AG04450 (cell line): Measurements from ENCODE around the gene RPL9. TPM values are rescaled to one million over a fixed set of nuclear protein-coding genes. Genes with fewer than 3 reads are reported as not detected.
"Not testable (repeated sequence)": the region's sequence is repeated elsewhere in the genome, so short reads cannot be mapped to it uniquely, and the experiment has no call there.

Experiments
- CTCF ChIA-PET: fragments of 300-600, 350-600 bp; formaldehyde crosslinking; extraction: SDS; loops from one replicate; lab custom pipeline; 2022; ENCODE audit warnings: antibody characterized with exemption, inconsistent platforms; lab: Charles Lee
- POLR2A ChIA-PET: fragments of 350-600 bp; formaldehyde crosslinking; extraction: SDS; loops from one replicate; lab custom pipeline; 2021; ENCODE audit warnings: antibody characterized with exemption, inconsistent platforms; lab: Yijun Ruan, JAX
- DNase-seq: peaks from one replicate; pipeline ENCODE4 v3.0.0-alpha.2; 2011; ENCODE audit warnings: low read depth, low spot score
- H3K27ac ChIP-seq: one replicate; pipeline ENCODE4 v1.5.1; 2012; ENCODE audit warnings: low read depth, low read length, control low read depth
- H3K27me3 ChIP-seq: one replicate; pipeline ENCODE4 v1.6.0; 2012; ENCODE audit warnings: low read length; ENCODE audit not compliant: control insufficient read depth, insufficient read depth
- H3K4me3 ChIP-seq: 2 replicates; pipeline ENCODE4 v1.5.1; 2011; ENCODE audit warnings: mild to moderate bottlenecking, low read depth, low read length, control low read depth
- H3K9me3 ChIP-seq: 2 replicates; pipeline ENCODE4 v1.5.1; 2012; ENCODE audit warnings: low read length; ENCODE audit not compliant: control insufficient read depth, insufficient read depth
- CTCF ChIP-seq: IDR thresholded peaks from 2 replicates; pipeline ENCODE4 v1.5.1; 2011; ENCODE audit warnings: low read depth, low read length, control low read depth, inconsistent platforms
- polyA plus RNA-seq: library from polyadenylated mRNA; depleted of rRNA; stranded (reverse); fragments of >200 nt; gene quantifications from 2 replicates; pipeline ENCODE4 v1.2.3, GENCODE V29; 2011

Gene RPL9
- polyA plus RNA-seq, 1 experiment: 3,111 TPM

GRCh38 chr4:39467464-39467863 is 8.7 kb upstream of the RPL9 start:
- no peaks in the 10 kb centered on the region for H3K9me3 ChIP-seq
- no peak for DNase-seq
- no peak overlapping the region for H3K27ac ChIP-seq
- no peaks in the 10 kb centered on the region for H3K27me3 ChIP-seq
- ChIA-PET CTCF (interaction anchor here (1.1 to 1.7 kb wide), 3 partner anchors 98 to 511 kb away, joined by 3 to 6 read pairs (median 5); partner anchors contain the start of gene PDS5A), POLR2A (interaction anchor here (0.6 to 1.4 kb wide), 2 partner anchors 15 to 171 kb away, joined by 3 to 5 read pairs; partner anchors contain the start of gene SMIM14)
- TF ChIP-seq CTCF: no peak
- H3K4me3 ChIP-seq: no peak overlapping the region

- H3K9me3 ChIP-seq: no peaks in the 10 kb centered on the region
- no peaks in the 10 kb centered on the region for H3K27me3 ChIP-seq
- H3K4me3 ChIP-seq: no peak overlapping the region
- peak overlapping the region; percentile 55 for H3K27ac ChIP-seq
- no peak for TF ChIP-seq CTCF
- ChIA-PET POLR2A (interaction anchor here (0.6 to 1.4 kb wide), 5 partner anchors 14 to 240 kb away, joined by 3 to 7 read pairs (median 3); partner anchors contain the start of genes SMIM14 and UGDH), CTCF (interaction anchor here (1.0 to 1.7 kb wide), 6 partner anchors 98 to 511 kb away, joined by 3 to 6 read pairs (median 4); partner anchors contain the start of gene PDS5A)
- DNase-seq: peak; percentile 8
Measured at GRCh38 chr4:39466747-39467146, 8.0 kb upstream of the RPL9 start.

GRCh38 chr4:39464886-39465501 is 6.3 kb upstream of the RPL9 start:
- POLR2A ChIA-PET: interaction anchor here (0.8 to 1.3 kb wide), 2 partner anchors 62 kb away, joined by 3 to 6 read pairs; partner anchors contain the start of gene UGDH
- no peak overlapping the region for H3K4me3 ChIP-seq

GRCh38 chr4:39458161-39458504 is 589 bp downstream of the RPL9 start:
- DNase-seq, H3K9me3 ChIP-seq, H3K27me3 ChIP-seq: not testable (repeated sequence)
- ChIA-PET CTCF (interaction anchor here (0.8 to 1.0 kb wide), 2 partner anchors 11 to 520 kb away, joined by 3 to 5 read pairs; no protein-coding TSS in a partner anchor), POLR2A (interaction anchor here (0.5 to 1.9 kb wide), 7 partner anchors 10 to 217 kb away, joined by 3 to 15 read pairs (median 3); partner anchors contain the start of gene UGDH)
- peak overlapping the region; percentile 95 for H3K4me3 ChIP-seq
- peak overlapping the region; percentile 94 for H3K27ac ChIP-seq

More at GRCh38 chr4:39464886-39465501, 6.3 kb upstream of the RPL9 start:
- TF ChIP-seq CTCF: peak; percentile 26; the same call in 1 of the 2 replicates
- Histone ChIP-seq H3K27me3 (no peaks in the 10 kb centered on the region), H3K27ac (peak overlapping the region; percentile 52), H3K9me3 (no peaks in the 10 kb centered on the region)
- DNase-seq: peak; percentile 71
- CTCF ChIA-PET: interaction anchor here (0.6 kb wide), 1 partner anchor 212 kb away, joined by 3 read pairs; no protein-coding TSS in a partner anchor

GRCh38 chr4:39456946-39457763 is 1.6 kb downstream of the RPL9 start:
- H3K4me3 ChIP-seq: peak overlapping the region; percentile 95
- H3K27ac ChIP-seq: no peak overlapping the region
- TF ChIP-seq CTCF: no peak
- H3K27me3 ChIP-seq: no peaks in the 10 kb centered on the region
- ChIA-PET CTCF (interaction anchor here (1.0 to 1.5 kb wide), 2 partner anchors 12 to 521 kb away, joined by 3 to 5 read pairs; no protein-coding TSS in a partner anchor), POLR2A (interaction anchor here (1.1 to 1.9 kb wide), 2 partner anchors 12 to 70 kb away, joined by 4 to 10 read pairs; partner anchors contain the start of gene UGDH)
- H3K9me3 ChIP-seq: no peaks in the 10 kb centered on the region
- no peak for DNase-seq
